Breast epithelium (tissue), 4 donors: ENCODE data around the gene PRR29. TPM values are rescaled to one million over a fixed set of nuclear protein-coding genes. Genes with fewer than 3 reads are reported as not detected.

ENCODE experiments used
- DNase-seq, 2 donors: peaks; one replicate each; pipeline ENCODE4 v3.0.0-alpha.2; 2019; ENCODE audit warnings: low spot score in 2 of 2
- H3K27ac ChIP-seq, 2 donors: fragments of 200-600 bp; sonication (generic) in 1 of 2; one replicate each; pipeline ENCODE4 v1.5.1; 2016 to 2019; ENCODE audit warnings: mild to moderate bottlenecking in 1 of 2
- H3K27me3 ChIP-seq, 2 donors: fragments of 200-600 bp; sonication (generic) in 1 of 2; one replicate each; pipeline versions ENCODE4 v1.5.1 to v1.6.0; 2017 to 2019; ENCODE audit warnings: control low read depth in 1 of 2, mild to moderate bottlenecking in 1 of 2
- H3K36me3 ChIP-seq: fragments of 200-600 bp; one replicate; pipeline ENCODE4 v1.5.1; 2019
- H3K4me1 ChIP-seq, 2 donors: fragments of 200-600 bp; sonication (generic); one replicate each; pipeline ENCODE4 v1.5.1; 2016 to 2019; ENCODE audit warnings: control low read depth in 1 of 2
- H3K4me3 ChIP-seq, 3 donors: fragments of 200-600 bp; sonication (generic); 1 replicate in 2 of 3; 2 replicates in 1 of 3; pipeline ENCODE4 v1.5.1; 2016 to 2019; ENCODE audit warnings: mild to moderate bottlenecking in 3 of 3, moderate library complexity in 2 of 3
- H3K9me3 ChIP-seq, 2 donors: fragments of 200-600 bp; sonication (generic) in 1 of 2; one replicate each; pipeline ENCODE4 v1.5.1; 2016 to 2019; ENCODE audit warnings: control low read depth in 1 of 2
- CTCF ChIP-seq, 3 donors: fragments of 450-650 bp; IDR thresholded peaks; one replicate each; pipeline ENCODE4 v1.5.1; 2016 to 2017; ENCODE audit warnings: antibody characterized with exemption in 3 of 3, mild to moderate bottlenecking in 3 of 3, moderate library complexity in 3 of 3
- POLR2A ChIP-seq: fragments of 450-650 bp; IDR thresholded peaks from one replicate; pipeline ENCODE4 v1.6.1; 2016; ENCODE audit warnings: antibody characterized with exemption, mild to moderate bottlenecking, moderate library complexity
- POLR2AphosphoS5 ChIP-seq, 3 donors: sonication (generic); formaldehyde crosslinking; IDR thresholded peaks; one replicate each; pipeline ENCODE4 v1.6.1; 2017; ENCODE audit warnings: antibody characterized with exemption in 3 of 3
- intact Hi-C: fragments of 100-400 bp; cut with DNase I; formaldehyde crosslinking; loops from one replicate; pipeline ENCODE4 v1.15.1; 2023; ENCODE audit warnings: low total_unique reads
- total RNA-seq, 3 donors: library from RNA; depleted of rRNA; stranded (reverse); fragments of >200 nt; gene quantifications; one replicate each; pipeline ENCODE4 v1.1.0, GENCODE V29; 2016

Gene PRR29
- total RNA-seq, 3 donors from 2014 or later = 0.15 to 1.3 (median 0.16) TPM

DNA sequence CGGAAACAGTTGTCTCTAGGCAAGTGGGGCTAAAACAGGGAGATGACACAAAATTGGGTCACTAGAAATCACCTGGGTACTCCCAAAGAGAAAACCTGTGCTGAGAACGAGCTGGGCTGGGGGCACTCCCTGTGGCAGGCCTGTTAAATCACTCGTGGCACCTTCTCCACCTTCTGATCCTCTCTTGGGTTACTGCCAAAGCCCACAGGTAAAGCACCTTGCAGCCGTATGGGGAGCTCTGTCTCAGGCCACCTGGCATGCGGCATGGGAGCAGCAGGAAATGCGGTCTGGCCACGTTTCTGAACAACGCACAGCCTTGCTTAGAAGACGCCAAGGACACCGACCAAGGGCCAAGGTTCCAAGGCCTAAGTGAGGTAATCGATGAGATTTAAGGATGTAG lies 43.8 kb downstream of the PRR29 start:
- Histone ChIP-seq H3K36me3 (peaks cover 16% of the 10 kb centered on the region), H3K27ac (no peak overlapping the region), H3K9me3 (no peaks in the 10 kb centered on the region), H3K4me3 (no peak overlapping the region), H3K27me3 (no peaks in the 10 kb centered on the region), H3K4me1 (no peaks in the 10 kb centered on the region)
- DNase-seq = no peak
- intact Hi-C loops = no loop called here
- TF ChIP-seq POLR2A (no peak), CTCF (IDR thresholded peaks at IDR 0.05) (no peak), POLR2AphosphoS5 (IDR thresholded peaks at IDR 0.05) (no peak)

DNA sequence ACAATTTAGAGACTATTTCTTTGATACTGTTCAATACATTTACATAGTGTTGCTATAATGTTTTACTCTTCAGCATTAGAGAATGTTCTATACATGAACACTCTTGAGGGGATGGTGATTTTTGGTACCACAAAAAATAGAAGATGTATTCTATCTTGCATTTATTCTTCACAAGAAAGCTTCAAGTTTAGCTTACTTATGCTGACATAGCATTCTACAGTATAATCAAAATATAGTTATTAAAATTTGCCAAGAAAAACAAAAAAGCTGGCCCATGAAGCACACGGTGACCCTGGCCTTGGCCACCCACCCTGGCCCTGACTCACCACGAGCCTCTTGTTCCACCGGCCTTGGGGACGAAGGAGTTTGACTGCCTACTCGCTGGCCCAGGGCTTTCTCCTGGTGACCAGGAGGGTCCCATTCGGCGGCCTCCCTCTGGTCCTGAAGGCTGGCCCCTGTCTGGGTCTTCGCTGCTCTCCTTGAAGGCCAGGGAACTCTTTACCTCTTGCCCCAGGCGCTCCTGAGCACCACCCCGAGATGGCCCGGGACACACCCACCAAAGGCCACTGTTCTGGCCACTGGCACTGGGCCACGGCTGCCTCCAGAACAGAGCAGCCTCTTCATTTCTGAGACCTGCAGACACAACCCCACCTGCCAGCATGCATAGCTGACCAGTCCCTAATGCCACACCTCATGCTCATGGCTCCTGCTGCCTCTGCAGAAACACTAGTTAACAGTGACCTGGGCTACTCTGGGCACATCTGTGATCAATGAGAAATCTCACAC lies 44.7 kb downstream of the PRR29 start:
- Histone ChIP-seq H3K4me3 (no peak overlapping the region), H3K36me3 (peaks cover 16% of the 10 kb centered on the region), H3K9me3 (no peaks in the 10 kb centered on the region), H3K27me3 (no peaks in the 10 kb centered on the region), H3K27ac (no peak overlapping the region), H3K4me1 (no peaks in the 10 kb centered on the region)
- TF ChIP-seq CTCF (IDR thresholded peaks at IDR 0.05) = no peak
- TF ChIP-seq POLR2A = no peak
- TF ChIP-seq POLR2AphosphoS5 (IDR thresholded peaks at IDR 0.05) = no peak
- no peak for DNase-seq
- intact Hi-C loops = no loop called here

- DNase-seq = no peak
- Histone ChIP-seq H3K9me3 (no peaks in the 10 kb centered on the region), H3K4me1 (no peaks in the 10 kb centered on the region), H3K27ac (no peak overlapping the region), H3K4me3 (no peak overlapping the region), H3K36me3 (peaks cover 26% of the 10 kb centered on the region), H3K27me3 (no peaks in the 10 kb centered on the region)
- intact Hi-C loops = no loop called here
- TF ChIP-seq POLR2AphosphoS5 (IDR thresholded peaks at IDR 0.05) = no peak
- no peak for TF ChIP-seq CTCF (IDR thresholded peaks at IDR 0.05)
- no peak for TF ChIP-seq POLR2A
These were observed 47.0 kb downstream of the PRR29 start for GRCh38 chr17:64045176-64045575.

DNA sequence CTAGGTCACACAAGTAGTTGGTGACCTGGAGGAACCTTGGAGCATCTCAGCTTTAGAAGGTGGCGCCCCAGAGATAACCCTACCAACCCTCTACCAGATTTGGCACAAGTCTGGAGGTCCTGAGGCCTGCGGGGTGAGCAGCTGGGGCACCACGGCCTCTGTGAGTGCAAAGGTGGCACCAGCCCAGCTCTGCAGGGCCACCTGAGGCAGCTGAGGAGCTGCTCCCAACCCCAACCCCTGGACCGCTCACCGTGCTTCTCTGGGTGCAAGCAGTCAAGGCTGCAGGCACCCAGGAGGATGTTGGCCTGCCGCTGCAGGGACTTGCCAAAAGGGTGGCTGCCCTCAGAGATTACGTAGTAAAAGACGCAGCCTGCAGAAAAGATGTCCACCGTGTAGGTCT lies 50.7 kb downstream of the PRR29 start:
- Histone ChIP-seq H3K27me3 (no peaks in the 10 kb centered on the region), H3K36me3 (peaks cover 26% of the 10 kb centered on the region), H3K4me1 (no peaks in the 10 kb centered on the region), H3K27ac (no peak overlapping the region), H3K9me3 (no peaks in the 10 kb centered on the region), H3K4me3 (no peak overlapping the region)
- intact Hi-C loops = no loop called here
- DNase-seq = no peak
- no peak for TF ChIP-seq CTCF (IDR thresholded peaks at IDR 0.05)
- no peak for TF ChIP-seq POLR2A
- TF ChIP-seq POLR2AphosphoS5 (IDR thresholded peaks at IDR 0.05) = no peak

- no peaks in the 10 kb centered on the region for H3K9me3 ChIP-seq
- no peak for DNase-seq
- H3K36me3 ChIP-seq = peaks cover 13% of the 10 kb centered on the region
- no peaks in the 10 kb centered on the region for H3K27me3 ChIP-seq
- no peak overlapping the region for H3K27ac ChIP-seq
- H3K4me1 ChIP-seq = peaks cover 0 to 4% of the 10 kb centered on the region in 2 donors
- H3K4me3 ChIP-seq = no peak overlapping the region
- no peak for TF ChIP-seq POLR2AphosphoS5 (IDR thresholded peaks at IDR 0.05)
- TF ChIP-seq CTCF (IDR thresholded peaks at IDR 0.05) = no peak
- TF ChIP-seq POLR2A = no peak
- intact Hi-C loops = no loop called here
These were observed 53.0 kb downstream of the PRR29 start for GRCh38 chr17:64051153-64051552.
